HCT116 (cell line): ENCODE results near the gene ST8SIA2. TPM values are rescaled to one million over a fixed set of nuclear protein-coding genes. Genes with fewer than 3 reads are reported as not detected.

Experiments used
- ATAC-seq: fragments of 200-7000 bp; cut with Tn5 transposase; 2 replicates; pipeline ENCODE4 v1.9.1; 2020; ENCODE audit warnings: mild to moderate bottlenecking, moderate library complexity
- BruUV-seq: library from RNA; stranded (reverse); fragments of 400-500 nt; replicated peaks from 2 replicates; lab custom pipeline; 2021; lab: Mats Ljungman, UMichigan
- CTCF ChIA-PET: fragments of 300-600 bp; sonication (Branson Sonifier 250); formaldehyde crosslinking; loops from one replicate; lab custom pipeline; 2021; ENCODE audit warnings: antibody characterized with exemption; lab: Charles Lee
- POLR2A ChIA-PET: fragments of 300-600, 350-600 bp; sonication (Branson Sonifier 250); formaldehyde crosslinking; loops from one replicate; lab custom pipeline; 2021; ENCODE audit warnings: antibody characterized with exemption; lab: Charles Lee
- RAD21 ChIA-PET, 2 experiments: fragments of 300-600 bp; sonication (Branson Sonifier 250); formaldehyde crosslinking; loops; one replicate each; lab custom pipeline; 2023; ENCODE audit warnings: low total read pairs in 2 of 2; ENCODE audit not compliant: uncharacterized antibody in 2 of 2, unreplicated experiment in 2 of 2, low non-redundant PET in 1 of 2; lab: Charles Lee
- DNase-seq: peaks from one replicate; pipeline ENCODE4 v3.0.0-alpha.2; 2010; ENCODE audit warnings: low read depth, low spot score
- H2AFZ ChIP-seq: fragments of 200-600 bp; shearing (Covaris generic), sonication (generic); 2 replicates; pipeline ENCODE4 v1.6.1; 2017; ENCODE audit warnings: low read depth, mixed run types, mixed read lengths, antibody characterized with exemption, low read length; ENCODE audit not compliant: poor library complexity, severe bottlenecking
- H3K27ac ChIP-seq: 2 replicates; pipeline ENCODE4 v1.5.1; 2012; ENCODE audit warnings: low read depth, low read length
- H3K27me3 ChIP-seq: fragments of 200-600 bp; sonication (generic); 2 replicates; pipeline ENCODE4 v1.6.1; 2016; ENCODE audit warnings: mixed run types, low read length, mixed read lengths; ENCODE audit not compliant: insufficient read depth
- H3K36me3 ChIP-seq, 2 experiments: fragments of 200-500 bp in 1 of 2; fragments of 200-600 bp in 1 of 2; sonication (Bioruptor generic) in 1 of 2; sonication (generic) in 1 of 2; 2 replicates each; pipeline versions ENCODE4 v1.5.1 to v1.6.1; 2014 to 2016; ENCODE audit warnings: low read length in 2 of 2, inconsistent platforms in 1 of 2, mixed read lengths in 1 of 2, mixed run types in 1 of 2; ENCODE audit not compliant: insufficient read depth in 2 of 2, control insufficient read depth in 1 of 2
- H3K4me1 ChIP-seq, 2 experiments: fragments of 200-600 bp in 1 of 2; sonication (generic) in 1 of 2; 2 replicates each; pipeline versions ENCODE4 v1.5.1 to v1.6.1; 2012 to 2017; ENCODE audit warnings: low read length in 2 of 2, inconsistent platforms in 1 of 2, mild to moderate bottlenecking in 1 of 2, mixed read lengths in 1 of 2, mixed run types in 1 of 2, moderate library complexity in 1 of 2; ENCODE audit not compliant: insufficient read depth in 2 of 2, control insufficient read depth in 1 of 2
- H3K4me2 ChIP-seq: fragments of 200-600 bp; sonication (generic); 2 replicates; pipeline ENCODE4 v1.6.1; 2017; ENCODE audit warnings: mixed run types, low read length, mixed read lengths
- H3K4me3 ChIP-seq, 2 experiments: fragments of 200-600 bp in 1 of 2; sonication (generic) in 1 of 2; replicated peaks in 1 of 2; 2 replicates each; pipeline ENCODE4 v1.5.1; 2011 to 2016; ENCODE audit warnings: low read length in 2 of 2, control low read depth in 1 of 2, low read depth in 1 of 2, mild to moderate bottlenecking in 1 of 2, mixed read lengths in 1 of 2, mixed run types in 1 of 2
- H3K79me2 ChIP-seq: fragments of 200-600 bp; sonication (generic); 2 replicates; pipeline ENCODE4 v1.6.1; 2017; ENCODE audit warnings: mild to moderate bottlenecking, mixed run types, low read length, moderate library complexity, mixed read lengths; ENCODE audit not compliant: insufficient read depth
- H3K9ac ChIP-seq: fragments of 200-600 bp; sonication (generic); 2 replicates; pipeline ENCODE4 v1.6.1; 2016; ENCODE audit warnings: low read length, mixed read lengths
- H3K9me2 ChIP-seq: fragments of 200-600 bp; sonication (generic), shearing (Covaris generic); 2 replicates; pipeline ENCODE4 v1.6.1; 2017; ENCODE audit warnings: mixed run types, mild to moderate bottlenecking, moderate library complexity; ENCODE audit not compliant: insufficient read depth
- H3K9me3 ChIP-seq, 2 experiments: fragments of 200-500 bp in 1 of 2; fragments of 200-600 bp in 1 of 2; sonication (Bioruptor generic) in 1 of 2; sonication (generic) in 1 of 2; 2 replicates each; pipeline ENCODE4 v1.6.1; 2014 to 2017; ENCODE audit warnings: low read length in 2 of 2, mixed read lengths in 2 of 2, inconsistent platforms in 1 of 2, low read depth in 1 of 2, mild to moderate bottlenecking in 1 of 2, mixed run types in 1 of 2, moderate library complexity in 1 of 2; ENCODE audit not compliant: control insufficient read depth in 1 of 2, insufficient read depth in 1 of 2
- H4K20me1 ChIP-seq: fragments of 200-600 bp; sonication (generic), shearing (Covaris generic); 2 replicates; pipeline ENCODE4 v1.6.1; 2017; ENCODE audit warnings: mixed run types, mild to moderate bottlenecking, moderate library complexity; ENCODE audit not compliant: insufficient read depth
- CBX3 ChIP-seq: IDR thresholded peaks from 2 replicates; pipeline ENCODE4 v1.6.1; 2012; ENCODE audit warnings: low read depth
- CEBPB ChIP-seq: IDR thresholded peaks from 2 replicates; pipeline ENCODE4 v1.6.1; 2012; ENCODE audit warnings: low read depth
- EGR1 ChIP-seq: IDR thresholded peaks from 2 replicates; pipeline ENCODE4 v1.6.1; 2012; ENCODE audit warnings: low read depth
- ELF1 ChIP-seq: IDR thresholded peaks from 2 replicates; pipeline ENCODE4 v1.6.1; 2012; ENCODE audit warnings: low read depth, borderline replicate concordance
- EZH2 ChIP-seq: fragments of 200-600 bp; sonication (generic); IDR thresholded peaks from 2 replicates; pipeline ENCODE4 v1.6.1; 2017; ENCODE audit warnings: antibody characterized with exemption, mixed run types
- FOSL1 ChIP-seq: IDR thresholded peaks from 2 replicates; pipeline ENCODE4 v1.6.1; 2012; ENCODE audit warnings: low read depth
- JUND ChIP-seq: IDR thresholded peaks from 2 replicates; pipeline ENCODE4 v1.6.1; 2012
- POLR2A ChIP-seq: IDR thresholded peaks from 2 replicates; pipeline ENCODE4 v1.7.0; 2011; ENCODE audit warnings: borderline replicate concordance; ENCODE audit not compliant: insufficient read depth, insufficient read length; ENCODE audit errors: extremely low read depth
- POLR2AphosphoS5 ChIP-seq: IDR thresholded peaks from 2 replicates; pipeline ENCODE4 v1.6.1; 2011; ENCODE audit warnings: mild to moderate bottlenecking, low read depth, low read length, moderate library complexity
- SIN3A ChIP-seq: IDR thresholded peaks from 2 replicates; pipeline ENCODE4 v1.6.1; 2012; ENCODE audit warnings: low read depth
- SP1 ChIP-seq: IDR thresholded peaks from 2 replicates; pipeline ENCODE4 v1.6.1; 2012; ENCODE audit warnings: low read depth
- SRF ChIP-seq: IDR thresholded peaks from 2 replicates; pipeline ENCODE4 v1.6.1; 2012; ENCODE audit warnings: low read depth
- TCF7L2 ChIP-seq: IDR thresholded peaks from 2 replicates; pipeline ENCODE4 v1.7.0; 2011; ENCODE audit warnings: borderline replicate concordance, inconsistent platforms; ENCODE audit not compliant: insufficient read depth, insufficient read length; ENCODE audit errors: extremely low read depth
- YY1 ChIP-seq: IDR thresholded peaks from 2 replicates; pipeline ENCODE4 v1.6.1; 2011; ENCODE audit warnings: low read length, low read depth, moderate library complexity, mild to moderate bottlenecking; ENCODE audit not compliant: insufficient replicate concordance; ENCODE audit errors: extremely low read depth
- ZFX ChIP-seq: fragments of 450-650 bp; IDR thresholded peaks from 2 replicates; pipeline ENCODE4 v1.6.1; 2017
- ZNF274 ChIP-seq: fragments of 200-500 bp; sonication (Bioruptor generic); IDR thresholded peaks from 2 replicates; pipeline ENCODE4 v1.6.1; 2014; ENCODE audit warnings: mild to moderate bottlenecking, low read depth, low read length, inconsistent platforms
- intact Hi-C: fragments of 100-400 bp; cut with micrococcal nuclease; formaldehyde crosslinking; loops from 2 replicates; pipeline ENCODE4 v1.10.0; 2022
- total RNA-seq: library from RNA; stranded (reverse); gene quantifications from one replicate; pipeline ENCODE4 v1.2.1, GENCODE V29; 2021; ENCODE audit not compliant: unreplicated experiment
- TF ChIP-seq, protein P1 (sequence below): IDR thresholded peaks from 2 replicates; pipeline ENCODE4 v1.6.1; 2012; ENCODE audit warnings: low read depth
- TF ChIP-seq, protein P2 (sequence below), 3 experiments: fragments of 200-600 bp in 1 of 3; sonication (generic) in 1 of 3; IDR thresholded peaks in 2 of 3; conservative IDR thresholded peaks in 1 of 3; 2 replicates each; pipeline ENCODE4 v1.5.1; 2012 to 2017; ENCODE audit warnings: low read depth in 2 of 3, low read length in 2 of 3, antibody characterized with exemption in 1 of 3, borderline replicate concordance in 1 of 3, control low read depth in 1 of 3, mild to moderate bottlenecking in 1 of 3, mixed read lengths in 1 of 3, mixed run types in 1 of 3, moderate library complexity in 1 of 3; ENCODE audit not compliant: insufficient read depth in 1 of 3

Gene ST8SIA2
- total RNA-seq, 1 experiment from 2014 or later, result not detected

DNA sequence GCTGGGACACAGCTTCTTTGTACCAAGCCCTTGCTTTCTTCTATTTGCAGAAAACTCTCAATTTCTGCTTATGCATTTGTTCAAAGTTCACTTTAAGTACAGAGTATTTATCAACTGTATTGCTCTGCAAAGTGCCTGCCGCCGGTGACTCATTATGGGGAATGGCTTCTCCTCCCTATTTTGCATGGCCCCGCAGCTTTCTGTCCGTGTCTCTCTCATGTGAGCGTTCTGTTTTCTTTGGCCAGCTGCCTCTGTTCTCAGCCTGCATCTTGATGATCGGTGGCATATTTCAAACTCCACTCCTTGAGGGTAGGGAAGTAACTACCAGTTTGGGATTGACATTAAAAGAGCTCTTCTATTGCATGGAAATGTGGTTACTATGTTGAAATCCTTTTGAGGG lies 28.6 kb upstream of the ST8SIA2 start:
- POLR2A ChIA-PET, result no interaction called here
- TF ChIP-seq ZFX (no peak), FOSL1 (no peak), ELF1 (no peak), CEBPB (no peak), CBX3 (no peak), EZH2 (no peak), YY1 (no peak), SP1 (no peak), SIN3A (no peak), ZNF274 (no peak), TCF7L2 (no peak), SRF (no peak), POLR2A (no peak), EGR1 (no peak), POLR2AphosphoS5 (no peak), JUND (no peak)
- TF ChIP-seq, protein P1, sequence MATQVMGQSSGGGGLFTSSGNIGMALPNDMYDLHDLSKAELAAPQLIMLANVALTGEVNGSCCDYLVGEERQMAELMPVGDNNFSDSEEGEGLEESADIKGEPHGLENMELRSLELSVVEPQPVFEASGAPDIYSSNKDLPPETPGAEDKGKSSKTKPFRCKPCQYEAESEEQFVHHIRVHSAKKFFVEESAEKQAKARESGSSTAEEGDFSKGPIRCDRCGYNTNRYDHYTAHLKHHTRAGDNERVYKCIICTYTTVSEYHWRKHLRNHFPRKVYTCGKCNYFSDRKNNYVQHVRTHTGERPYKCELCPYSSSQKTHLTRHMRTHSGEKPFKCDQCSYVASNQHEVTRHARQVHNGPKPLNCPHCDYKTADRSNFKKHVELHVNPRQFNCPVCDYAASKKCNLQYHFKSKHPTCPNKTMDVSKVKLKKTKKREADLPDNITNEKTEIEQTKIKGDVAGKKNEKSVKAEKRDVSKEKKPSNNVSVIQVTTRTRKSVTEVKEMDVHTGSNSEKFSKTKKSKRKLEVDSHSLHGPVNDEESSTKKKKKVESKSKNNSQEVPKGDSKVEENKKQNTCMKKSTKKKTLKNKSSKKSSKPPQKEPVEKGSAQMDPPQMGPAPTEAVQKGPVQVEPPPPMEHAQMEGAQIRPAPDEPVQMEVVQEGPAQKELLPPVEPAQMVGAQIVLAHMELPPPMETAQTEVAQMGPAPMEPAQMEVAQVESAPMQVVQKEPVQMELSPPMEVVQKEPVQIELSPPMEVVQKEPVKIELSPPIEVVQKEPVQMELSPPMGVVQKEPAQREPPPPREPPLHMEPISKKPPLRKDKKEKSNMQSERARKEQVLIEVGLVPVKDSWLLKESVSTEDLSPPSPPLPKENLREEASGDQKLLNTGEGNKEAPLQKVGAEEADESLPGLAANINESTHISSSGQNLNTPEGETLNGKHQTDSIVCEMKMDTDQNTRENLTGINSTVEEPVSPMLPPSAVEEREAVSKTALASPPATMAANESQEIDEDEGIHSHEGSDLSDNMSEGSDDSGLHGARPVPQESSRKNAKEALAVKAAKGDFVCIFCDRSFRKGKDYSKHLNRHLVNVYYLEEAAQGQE, result no peak
- TF ChIP-seq, protein P2, sequence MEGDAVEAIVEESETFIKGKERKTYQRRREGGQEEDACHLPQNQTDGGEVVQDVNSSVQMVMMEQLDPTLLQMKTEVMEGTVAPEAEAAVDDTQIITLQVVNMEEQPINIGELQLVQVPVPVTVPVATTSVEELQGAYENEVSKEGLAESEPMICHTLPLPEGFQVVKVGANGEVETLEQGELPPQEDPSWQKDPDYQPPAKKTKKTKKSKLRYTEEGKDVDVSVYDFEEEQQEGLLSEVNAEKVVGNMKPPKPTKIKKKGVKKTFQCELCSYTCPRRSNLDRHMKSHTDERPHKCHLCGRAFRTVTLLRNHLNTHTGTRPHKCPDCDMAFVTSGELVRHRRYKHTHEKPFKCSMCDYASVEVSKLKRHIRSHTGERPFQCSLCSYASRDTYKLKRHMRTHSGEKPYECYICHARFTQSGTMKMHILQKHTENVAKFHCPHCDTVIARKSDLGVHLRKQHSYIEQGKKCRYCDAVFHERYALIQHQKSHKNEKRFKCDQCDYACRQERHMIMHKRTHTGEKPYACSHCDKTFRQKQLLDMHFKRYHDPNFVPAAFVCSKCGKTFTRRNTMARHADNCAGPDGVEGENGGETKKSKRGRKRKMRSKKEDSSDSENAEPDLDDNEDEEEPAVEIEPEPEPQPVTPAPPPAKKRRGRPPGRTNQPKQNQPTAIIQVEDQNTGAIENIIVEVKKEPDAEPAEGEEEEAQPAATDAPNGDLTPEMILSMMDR (IDR thresholded peaks at IDR 0.05 in 2 of 3, conservative IDR thresholded peaks at IDR 0.05 in 1 of 3; ENCODE audit: borderline replicate concordance in 1 of 3, insufficient read depth in 1 of 3, low read depth in 2 of 3, low read length in 2 of 3), result no peak
- no peak overlapping the region for H3K9ac ChIP-seq
- no peaks in the 10 kb centered on the region for H3K4me1 ChIP-seq
- H3K36me3 ChIP-seq, result no peaks in the 10 kb centered on the region
- CTCF ChIA-PET, result no interaction called here
- no peak overlapping the region for H2AFZ ChIP-seq
- H3K27me3 ChIP-seq, result peaks cover 48% of the 10 kb centered on the region
- no TSS peak for BruUV-seq
- H3K79me2 ChIP-seq, result no peaks in the 10 kb centered on the region
- no peak overlapping the region for H3K27ac ChIP-seq
- intact Hi-C loops, result no loop called here
- no peak for DNase-seq
- H4K20me1 ChIP-seq, result no peaks in the 10 kb centered on the region
- no peak for ATAC-seq
- H3K9me3 ChIP-seq, result no peaks in the 10 kb centered on the region
- no peak overlapping the region for H3K4me3 ChIP-seq
- no peak overlapping the region for H3K4me2 ChIP-seq
- RAD21 ChIA-PET, result no interaction called here
- H3K9me2 ChIP-seq, result no peaks in the 10 kb centered on the region
